ENCODE data around the gene ZNF277. TPM values are rescaled to one million over a fixed set of nuclear protein-coding genes. Genes with fewer than 3 reads are reported as not detected.

Gene ZNF277
- total RNA-seq, 1 experiment from 2014 or later = 19.9 TPM

DNA sequence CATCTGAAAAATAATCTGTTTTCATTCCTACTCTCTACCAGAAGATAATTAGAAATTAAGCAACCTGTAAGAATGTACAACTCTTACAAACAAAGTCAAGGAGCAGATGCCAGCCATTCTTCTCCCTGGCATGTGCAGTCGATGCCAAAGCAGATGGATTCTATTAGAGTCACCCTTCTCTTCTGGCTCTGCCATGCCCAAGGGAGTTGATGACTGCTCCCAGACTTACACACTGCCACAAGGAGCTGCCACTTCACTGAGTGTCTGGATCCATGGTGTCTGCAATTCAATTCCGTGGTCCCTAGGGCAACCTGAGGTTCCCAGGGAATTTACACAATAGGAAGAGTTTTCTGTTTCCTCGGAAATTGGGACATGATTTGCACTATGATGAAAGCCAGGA lies 154.7 kb downstream of the ZNF277 start:
- BruUV-seq (replicated peaks) = no TSS peak
- intact Hi-C loops (cut with micrococcal nuclease) = no loop called here
- Mint-ChIP-seq H3K36me3 (ENCODE audit: insufficient read depth, unreplicated experiment) (no peaks in the 10 kb centered on the region), H3K9me3 (ENCODE audit: unreplicated experiment) (no peaks in the 10 kb centered on the region), H3K27me3 (ENCODE audit: insufficient read depth, unreplicated experiment) (no peaks in the 10 kb centered on the region), H3K4me3 (ENCODE audit: unreplicated experiment) (no peak overlapping the region), H3K4me1 (ENCODE audit: insufficient read depth, unreplicated experiment) (no peaks in the 10 kb centered on the region), H3K27ac (ENCODE audit: low read depth, unreplicated experiment) (no peak overlapping the region)
- no peak for DNase-seq (ENCODE audit: unreplicated experiment)
- ChIA-PET CTCF (interaction anchor here (0.7 kb wide), 1 partner anchor 62 kb away, joined by 3 read pairs; no protein-coding TSS in a partner anchor), POLR2A (interaction anchor here (1.1 kb wide), 1 partner anchor 21 kb away, joined by 4 read pairs; no protein-coding TSS in a partner anchor)
- TF ChIP-seq CTCF (IDR thresholded peaks at IDR 0.05; ENCODE audit: unreplicated experiment) = no peak

DNA sequence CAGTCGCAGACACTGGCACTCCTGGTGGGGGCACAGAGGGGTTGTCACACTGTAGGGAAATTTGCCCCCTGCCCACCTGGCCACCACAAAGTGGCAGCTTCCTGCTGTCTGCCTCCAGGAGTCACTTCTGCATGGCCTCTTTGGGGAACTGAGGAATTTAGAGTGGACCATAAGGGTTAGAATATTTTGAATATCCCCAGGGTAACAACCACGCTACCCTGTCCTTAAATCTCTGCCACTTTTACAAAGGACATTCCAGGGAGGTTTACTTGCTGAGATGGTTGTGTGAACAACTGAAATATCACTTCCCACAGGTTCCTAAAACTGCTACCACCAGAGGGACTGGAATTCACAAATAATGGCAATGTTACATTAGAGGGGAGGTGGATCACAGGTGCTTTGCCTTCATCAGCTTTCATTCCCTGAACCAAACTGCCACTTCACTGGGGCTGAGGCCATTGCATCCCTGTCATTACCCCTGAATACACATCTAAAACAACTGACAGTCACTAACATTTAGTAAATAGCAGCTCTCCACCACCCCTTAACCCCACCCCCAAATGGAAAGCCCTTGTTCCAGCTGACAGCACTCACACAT lies 155.7 kb downstream of the ZNF277 start:
- ChIA-PET CTCF (interaction anchor here (0.6 kb wide), 1 partner anchor 133 kb away, joined by 3 read pairs; no protein-coding TSS in a partner anchor), POLR2A (interaction anchor here (0.5 to 1.1 kb wide), 2 partner anchors 15 to 38 kb away, joined by 3 to 4 read pairs; no protein-coding TSS in a partner anchor)
- Mint-ChIP-seq H3K27me3 (ENCODE audit: insufficient read depth, unreplicated experiment) (no peaks in the 10 kb centered on the region), H3K4me3 (ENCODE audit: unreplicated experiment) (no peak overlapping the region), H3K27ac (ENCODE audit: low read depth, unreplicated experiment) (no peak overlapping the region), H3K9me3 (ENCODE audit: unreplicated experiment) (no peaks in the 10 kb centered on the region), H3K36me3 (ENCODE audit: insufficient read depth, unreplicated experiment) (no peaks in the 10 kb centered on the region), H3K4me1 (ENCODE audit: insufficient read depth, unreplicated experiment) (no peaks in the 10 kb centered on the region)
- DNase-seq (ENCODE audit: unreplicated experiment) = no peak
- intact Hi-C loops (cut with micrococcal nuclease) = no loop called here
- no peak for TF ChIP-seq CTCF (IDR thresholded peaks at IDR 0.05; ENCODE audit: unreplicated experiment)
- no TSS peak for BruUV-seq (replicated peaks)

- no peaks in the 10 kb centered on the region for H3K4me1 Mint-ChIP-seq (ENCODE audit: insufficient read depth, unreplicated experiment)
- intact Hi-C loops (cut with micrococcal nuclease) = no loop called here
- ChIA-PET POLR2A (interaction anchor here (0.5 to 1.1 kb wide), 2 partner anchors 15 to 38 kb away, joined by 3 to 4 read pairs; no protein-coding TSS in a partner anchor), CTCF (interaction anchor here (0.6 kb wide), 1 partner anchor 134 kb away, joined by 3 read pairs; no protein-coding TSS in a partner anchor)
- H3K27me3 Mint-ChIP-seq (ENCODE audit: insufficient read depth, unreplicated experiment) = no peaks in the 10 kb centered on the region
- no peaks in the 10 kb centered on the region for H3K36me3 Mint-ChIP-seq (ENCODE audit: insufficient read depth, unreplicated experiment)
- no peak overlapping the region for H3K27ac Mint-ChIP-seq (ENCODE audit: low read depth, unreplicated experiment)
- TF ChIP-seq CTCF (IDR thresholded peaks at IDR 0.05; ENCODE audit: unreplicated experiment) = no peak
- no peak overlapping the region for H3K4me3 Mint-ChIP-seq (ENCODE audit: unreplicated experiment)
- BruUV-seq (replicated peaks) = no TSS peak
- no peaks in the 10 kb centered on the region for H3K9me3 Mint-ChIP-seq (ENCODE audit: unreplicated experiment)
- DNase-seq (ENCODE audit: unreplicated experiment) = no peak
Observed at GRCh38 chr7:112362731-112363131, 156.2 kb downstream of the ZNF277 start.

DNA sequence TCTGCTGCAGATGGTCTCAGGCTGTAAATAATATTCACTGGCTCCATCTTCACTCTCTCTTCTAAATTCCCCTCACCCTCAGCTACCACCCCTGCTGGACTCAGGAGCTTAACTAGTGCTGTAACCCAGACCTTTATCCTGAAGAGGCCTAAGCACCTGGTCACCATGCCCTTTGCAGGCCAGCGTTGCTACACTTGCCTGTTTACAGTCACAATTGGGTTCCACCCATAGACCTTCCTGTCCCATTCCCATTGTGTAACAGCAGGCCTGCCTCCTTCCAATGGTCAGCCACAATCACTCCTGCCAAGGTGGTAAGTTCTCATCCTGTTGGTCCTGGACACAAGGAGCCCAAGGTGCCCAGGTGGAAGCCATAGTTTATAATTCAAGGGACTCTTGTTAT lies 157.9 kb downstream of the ZNF277 start:
- no TSS peak for BruUV-seq (replicated peaks)
- Mint-ChIP-seq H3K27ac (ENCODE audit: low read depth, unreplicated experiment) (no peak overlapping the region), H3K9me3 (ENCODE audit: unreplicated experiment) (no peaks in the 10 kb centered on the region), H3K36me3 (ENCODE audit: insufficient read depth, unreplicated experiment) (no peaks in the 10 kb centered on the region), H3K4me3 (ENCODE audit: unreplicated experiment) (no peak overlapping the region), H3K4me1 (ENCODE audit: insufficient read depth, unreplicated experiment) (no peaks in the 10 kb centered on the region), H3K27me3 (ENCODE audit: insufficient read depth, unreplicated experiment) (no peaks in the 10 kb centered on the region)
- TF ChIP-seq CTCF (IDR thresholded peaks at IDR 0.05; ENCODE audit: unreplicated experiment) = no peak
- intact Hi-C loops (cut with micrococcal nuclease) = no loop called here
- no peak for DNase-seq (ENCODE audit: unreplicated experiment)
- POLR2A ChIA-PET = no interaction called here
- CTCF ChIA-PET = no interaction called here

All from MCF 10A (cell line).